Hepatocyte (in vitro differentiated cells): ENCODE results near the gene FAM180A. TPM values are rescaled to one million over a fixed set of nuclear protein-coding genes. Genes with fewer than 3 reads are reported as not detected.

Experiments used
- DNase-seq: peaks from one replicate; pipeline ENCODE4 v3.0.0-alpha.2; 2016; ENCODE audit warnings: low spot score
- H2AFZ ChIP-seq: fragments of 200-600 bp; sonication (generic); 2 replicates; pipeline ENCODE4 v1.6.0; 2016; ENCODE audit warnings: antibody characterized with exemption, mild to moderate bottlenecking
- H3K27ac ChIP-seq: fragments of 200-600 bp; sonication (generic); 2 replicates; pipeline ENCODE4 v1.5.1; 2016; ENCODE audit warnings: mild to moderate bottlenecking
- H3K27me3 ChIP-seq: fragments of 200-600 bp; sonication (generic); 2 replicates; pipeline ENCODE4 v1.6.1; 2016
- H3K36me3 ChIP-seq: fragments of 200-600 bp; sonication (generic); replicated peaks from 2 replicates; pipeline ENCODE4 v1.5.1; 2016; ENCODE audit warnings: low read depth; ENCODE audit not compliant: insufficient read depth
- H3K4me1 ChIP-seq: fragments of 200-600 bp; sonication (generic); 2 replicates; pipeline ENCODE4 v1.5.1; 2016; ENCODE audit warnings: mild to moderate bottlenecking, moderate library complexity; ENCODE audit not compliant: insufficient read depth
- H3K4me2 ChIP-seq: fragments of 200-600 bp; sonication (generic); 2 replicates; pipeline ENCODE4 v1.6.0; 2016
- H3K4me3 ChIP-seq: fragments of 200-600 bp; sonication (generic); 2 replicates; pipeline ENCODE4 v1.5.1; 2016; ENCODE audit warnings: mild to moderate bottlenecking
- H3K79me2 ChIP-seq: fragments of 200-600 bp; sonication (generic); 2 replicates; pipeline ENCODE4 v1.6.0; 2017; ENCODE audit warnings: mild to moderate bottlenecking
- H3K9me2 ChIP-seq: fragments of 200-600 bp; sonication (generic); replicated peaks from 2 replicates; pipeline ENCODE4 v1.6.0; 2017; ENCODE audit warnings: mild to moderate bottlenecking; ENCODE audit not compliant: insufficient read depth
- H3K9me3 ChIP-seq: fragments of 200-600 bp; sonication (generic); 2 replicates; pipeline ENCODE4 v1.5.1; 2016; ENCODE audit warnings: low read depth, mild to moderate bottlenecking
- H4K20me1 ChIP-seq: fragments of 200-600 bp; sonication (generic); 2 replicates; pipeline ENCODE4 v1.6.0; 2016; ENCODE audit warnings: mild to moderate bottlenecking; ENCODE audit not compliant: insufficient read depth, poor library complexity, severe bottlenecking
- CTCF ChIP-seq: fragments of 200-600 bp; sonication (generic); IDR thresholded peaks from 2 replicates; pipeline ENCODE4 v1.5.1; 2016; ENCODE audit warnings: antibody characterized with exemption, mild to moderate bottlenecking; ENCODE audit not compliant: poor library complexity
- EZH2 ChIP-seq: fragments of 200-600 bp; sonication (generic); IDR thresholded peaks from 2 replicates; pipeline ENCODE4 v1.6.1; 2016; ENCODE audit warnings: antibody characterized with exemption, mild to moderate bottlenecking, borderline replicate concordance
- EZH2phosphoT487 ChIP-seq: fragments of 200-600 bp; sonication (generic); IDR thresholded peaks from one replicate; pipeline ENCODE4 v1.6.1; 2018; ENCODE audit warnings: antibody characterized with exemption, mild to moderate bottlenecking, low read depth, moderate library complexity; ENCODE audit not compliant: unreplicated experiment, severe bottlenecking
- WGBS: methylation state at CpG from one replicate; pipeline ENCODE4 v1.1.6; 2016; ENCODE audit warnings: low lambda C conversion rate; ENCODE audit errors: missing lambda C conversion rate; 5-methylcytosine and 5-hydroxymethylcytosine counted together
- polyA plus RNA-seq: library from polyadenylated mRNA; unstranded; fragments of >200 nt; fragmentation: Nextera tagmentation; extraction: Ambion mirVana; gene quantifications from 2 replicates; pipeline ENCODE4 v1.2.1, GENCODE V29; 2016
- total RNA-seq: library from RNA; depleted of rRNA; stranded (reverse); fragments of >200 nt; gene quantifications from 2 replicates; pipeline ENCODE4 v1.2.3, GENCODE V29; 2014

Gene FAM180A
- total and polyA plus RNA-seq, 2 experiments from 2014 or later, result not detected

- Histone ChIP-seq H3K27me3 (no peaks in the 10 kb centered on the region), H3K4me2 (no peak overlapping the region), H3K79me2 (no peaks in the 10 kb centered on the region), H3K9me2 (no peaks in the 10 kb centered on the region), H3K9me3 (no peaks in the 10 kb centered on the region), H3K4me3 (no peak overlapping the region), H2AFZ (no peak overlapping the region), H3K36me3 (no peaks in the 10 kb centered on the region), H3K27ac (peak overlapping the region; percentile 52), H3K4me1 (no peaks in the 10 kb centered on the region), H4K20me1 (no peaks in the 10 kb centered on the region)
- DNase-seq, result no peak
- whole genome bisulfite sequencing, result 71% methylated on average over 7 of the region's 7 CpGs
- TF ChIP-seq EZH2, result no peak
These were observed 41.6 kb downstream of the FAM180A start for GRCh38 chr7:135706858-135707569.

- H3K9me2 ChIP-seq, result no peaks in the 10 kb centered on the region
- no peak overlapping the region for H3K27ac ChIP-seq
- no peak overlapping the region for H3K4me2 ChIP-seq
- H3K36me3 ChIP-seq, result no peaks in the 10 kb centered on the region
- H3K4me3 ChIP-seq, result no peak overlapping the region
- no peak for DNase-seq
- no peak for TF ChIP-seq EZH2
- no peak for TF ChIP-seq EZH2phosphoT487
- no peak for TF ChIP-seq CTCF
- H3K27me3 ChIP-seq, result no peaks in the 10 kb centered on the region
- H2AFZ ChIP-seq, result no peak overlapping the region
- no peaks in the 10 kb centered on the region for H3K9me3 ChIP-seq
- no peaks in the 10 kb centered on the region for H3K4me1 ChIP-seq
- WGBS, result 94% methylated on average over 20 of the region's 20 CpGs
- no peaks in the 10 kb centered on the region for H4K20me1 ChIP-seq
- no peaks in the 10 kb centered on the region for H3K79me2 ChIP-seq
These were observed 42.4 kb downstream of the FAM180A start for GRCh38 chr7:135706038-135706742.

- 82% methylated on average over 5 of the region's 5 CpGs for WGBS
- Histone ChIP-seq H3K27me3 (no peaks in the 10 kb centered on the region), H3K9me2 (no peaks in the 10 kb centered on the region), H3K4me3 (no peak overlapping the region), H3K27ac (no peak overlapping the region), H2AFZ (no peak overlapping the region), H3K4me1 (no peaks in the 10 kb centered on the region), H3K4me2 (no peak overlapping the region), H3K36me3 (no peaks in the 10 kb centered on the region), H3K79me2 (no peaks in the 10 kb centered on the region), H4K20me1 (no peaks in the 10 kb centered on the region), H3K9me3 (no peaks in the 10 kb centered on the region)
- no peak for DNase-seq
- TF ChIP-seq EZH2phosphoT487 (no peak), EZH2 (no peak), CTCF (no peak)
These were observed 43.9 kb downstream of the FAM180A start for GRCh38 chr7:135704698-135705097.

- Histone ChIP-seq H3K4me2 (no peak overlapping the region), H3K36me3 (no peaks in the 10 kb centered on the region), H3K79me2 (no peaks in the 10 kb centered on the region), H3K9me3 (no peaks in the 10 kb centered on the region), H3K9me2 (no peaks in the 10 kb centered on the region), H2AFZ (no peak overlapping the region), H4K20me1 (no peaks in the 10 kb centered on the region), H3K4me1 (no peaks in the 10 kb centered on the region), H3K27me3 (no peaks in the 10 kb centered on the region), H3K4me3 (no peak overlapping the region), H3K27ac (no peak overlapping the region)
- DNase-seq, result no peak
- WGBS, result 66% methylated on average over 2 of the region's 2 CpGs
- TF ChIP-seq EZH2phosphoT487, result no peak
- TF ChIP-seq CTCF, result no peak
- TF ChIP-seq EZH2, result no peak
These were observed 44.5 kb downstream of the FAM180A start for GRCh38 chr7:135704074-135704473.
